H1 (cell line): Measurements from ENCODE around the gene TLCD3B. TPM values are rescaled to one million over a fixed set of nuclear protein-coding genes. Genes with fewer than 3 reads are reported as not detected.

ENCODE experiments used
- ASH2L ChIP-seq: fragments of 200-600, 300-600 bp; sonication (generic); IDR thresholded peaks from one replicate; pipeline ENCODE4 v1.7.1; 2017; ENCODE audit warnings: low read length
- BRCA1 ChIP-seq: IDR thresholded peaks from 2 replicates; pipeline ENCODE4 v1.6.1; 2012; ENCODE audit warnings: low read depth, low read length, improper control_type of control experiment
- GABPA ChIP-seq: IDR thresholded peaks from 2 replicates; pipeline ENCODE4 v1.6.1; 2011; ENCODE audit warnings: mild to moderate bottlenecking, low read length, moderate library complexity, borderline replicate concordance; ENCODE audit not compliant: insufficient read depth
- KDM5A ChIP-seq: fragments of 200-600 bp; IDR thresholded peaks from 2 replicates; pipeline ENCODE4 v1.7.1; 2012; ENCODE audit warnings: mild to moderate bottlenecking, low read length, inconsistent platforms, mixed read lengths
- NANOG ChIP-seq: IDR thresholded peaks from 2 replicates; pipeline ENCODE4 v1.6.1; 2011; ENCODE audit warnings: low read length, low read depth, mild to moderate bottlenecking, inconsistent platforms; ENCODE audit not compliant: insufficient read depth, poor library complexity, severe bottlenecking
- SIRT6 ChIP-seq: IDR thresholded peaks from one replicate; pipeline ENCODE4 v1.7.1; 2012; ENCODE audit warnings: low read length, inconsistent platforms
- SP4 ChIP-seq: IDR thresholded peaks from 2 replicates; pipeline ENCODE4 v1.6.1; 2012; ENCODE audit warnings: low read length, inconsistent platforms
- YY1 ChIP-seq: IDR thresholded peaks from 2 replicates; pipeline ENCODE4 v1.6.1; 2011; ENCODE audit warnings: low read depth, mild to moderate bottlenecking, low read length
- polyA plus RNA-seq, 7 experiments: library from polyadenylated mRNA; depleted of rRNA in 3 of 7; stranded (reverse) in 5 of 7; unstranded in 2 of 7; fragments of >200 nt in 5 of 7; fragments of 200-250 nt in 2 of 7; gene quantifications; 1 replicate in 5 of 7; 2 replicates in 1 of 7; 4 replicates in 1 of 7; pipeline versions ENCODE4 v1.2.1 to v1.2.3, GENCODE V29; 2011 to 2013; ENCODE audit warnings: missing spikeins in 2 of 7, mixed read lengths in 2 of 7
- total RNA-seq: library from RNA; stranded (reverse); fragmentation: NEBNext Ultra II Directional; extraction: Animal tissue kit (Norgen Biotek cat#: 25700); gene quantifications from 2 replicates; pipeline ENCODE4 v1.2.1, GENCODE V29; 2021
- TF ChIP-seq, protein P1 (sequence below): fragments of 300-600 bp; sonication (generic); IDR thresholded peaks from 2 replicates; pipeline ENCODE4 v1.7.1; 2012; ENCODE audit warnings: low read length, moderate library complexity, mild to moderate bottlenecking, inconsistent platforms; ENCODE audit not compliant: insufficient replicate concordance

The TLCD3B gene
- total and polyA plus RNA-seq, 2 of the 8 experiments (the other 6 are each of a cell fraction or from before 2014, with no cell fraction given): 15.2 to 26.9 TPM

DNA sequence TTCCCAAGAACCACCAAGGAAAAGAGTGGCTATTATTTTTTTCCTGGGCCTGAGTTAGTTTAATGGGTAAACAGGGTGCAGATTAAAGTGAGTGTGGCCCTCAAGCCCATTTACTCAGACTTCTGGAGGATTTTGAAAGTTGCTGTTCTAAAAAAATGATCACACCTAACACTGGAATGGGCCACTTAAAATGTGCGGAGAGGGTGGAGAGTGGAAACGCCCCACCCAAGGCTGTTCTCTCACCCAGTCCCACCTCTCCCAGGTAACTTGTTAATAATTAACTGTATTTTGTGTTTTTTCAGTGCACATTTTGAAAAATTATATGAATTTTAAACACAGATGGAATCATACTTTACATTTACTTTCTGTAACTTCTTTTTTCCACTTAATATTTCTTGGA, 41.0 kb downstream of the TLCD3B start (continued):
- TF ChIP-seq, protein P1, sequence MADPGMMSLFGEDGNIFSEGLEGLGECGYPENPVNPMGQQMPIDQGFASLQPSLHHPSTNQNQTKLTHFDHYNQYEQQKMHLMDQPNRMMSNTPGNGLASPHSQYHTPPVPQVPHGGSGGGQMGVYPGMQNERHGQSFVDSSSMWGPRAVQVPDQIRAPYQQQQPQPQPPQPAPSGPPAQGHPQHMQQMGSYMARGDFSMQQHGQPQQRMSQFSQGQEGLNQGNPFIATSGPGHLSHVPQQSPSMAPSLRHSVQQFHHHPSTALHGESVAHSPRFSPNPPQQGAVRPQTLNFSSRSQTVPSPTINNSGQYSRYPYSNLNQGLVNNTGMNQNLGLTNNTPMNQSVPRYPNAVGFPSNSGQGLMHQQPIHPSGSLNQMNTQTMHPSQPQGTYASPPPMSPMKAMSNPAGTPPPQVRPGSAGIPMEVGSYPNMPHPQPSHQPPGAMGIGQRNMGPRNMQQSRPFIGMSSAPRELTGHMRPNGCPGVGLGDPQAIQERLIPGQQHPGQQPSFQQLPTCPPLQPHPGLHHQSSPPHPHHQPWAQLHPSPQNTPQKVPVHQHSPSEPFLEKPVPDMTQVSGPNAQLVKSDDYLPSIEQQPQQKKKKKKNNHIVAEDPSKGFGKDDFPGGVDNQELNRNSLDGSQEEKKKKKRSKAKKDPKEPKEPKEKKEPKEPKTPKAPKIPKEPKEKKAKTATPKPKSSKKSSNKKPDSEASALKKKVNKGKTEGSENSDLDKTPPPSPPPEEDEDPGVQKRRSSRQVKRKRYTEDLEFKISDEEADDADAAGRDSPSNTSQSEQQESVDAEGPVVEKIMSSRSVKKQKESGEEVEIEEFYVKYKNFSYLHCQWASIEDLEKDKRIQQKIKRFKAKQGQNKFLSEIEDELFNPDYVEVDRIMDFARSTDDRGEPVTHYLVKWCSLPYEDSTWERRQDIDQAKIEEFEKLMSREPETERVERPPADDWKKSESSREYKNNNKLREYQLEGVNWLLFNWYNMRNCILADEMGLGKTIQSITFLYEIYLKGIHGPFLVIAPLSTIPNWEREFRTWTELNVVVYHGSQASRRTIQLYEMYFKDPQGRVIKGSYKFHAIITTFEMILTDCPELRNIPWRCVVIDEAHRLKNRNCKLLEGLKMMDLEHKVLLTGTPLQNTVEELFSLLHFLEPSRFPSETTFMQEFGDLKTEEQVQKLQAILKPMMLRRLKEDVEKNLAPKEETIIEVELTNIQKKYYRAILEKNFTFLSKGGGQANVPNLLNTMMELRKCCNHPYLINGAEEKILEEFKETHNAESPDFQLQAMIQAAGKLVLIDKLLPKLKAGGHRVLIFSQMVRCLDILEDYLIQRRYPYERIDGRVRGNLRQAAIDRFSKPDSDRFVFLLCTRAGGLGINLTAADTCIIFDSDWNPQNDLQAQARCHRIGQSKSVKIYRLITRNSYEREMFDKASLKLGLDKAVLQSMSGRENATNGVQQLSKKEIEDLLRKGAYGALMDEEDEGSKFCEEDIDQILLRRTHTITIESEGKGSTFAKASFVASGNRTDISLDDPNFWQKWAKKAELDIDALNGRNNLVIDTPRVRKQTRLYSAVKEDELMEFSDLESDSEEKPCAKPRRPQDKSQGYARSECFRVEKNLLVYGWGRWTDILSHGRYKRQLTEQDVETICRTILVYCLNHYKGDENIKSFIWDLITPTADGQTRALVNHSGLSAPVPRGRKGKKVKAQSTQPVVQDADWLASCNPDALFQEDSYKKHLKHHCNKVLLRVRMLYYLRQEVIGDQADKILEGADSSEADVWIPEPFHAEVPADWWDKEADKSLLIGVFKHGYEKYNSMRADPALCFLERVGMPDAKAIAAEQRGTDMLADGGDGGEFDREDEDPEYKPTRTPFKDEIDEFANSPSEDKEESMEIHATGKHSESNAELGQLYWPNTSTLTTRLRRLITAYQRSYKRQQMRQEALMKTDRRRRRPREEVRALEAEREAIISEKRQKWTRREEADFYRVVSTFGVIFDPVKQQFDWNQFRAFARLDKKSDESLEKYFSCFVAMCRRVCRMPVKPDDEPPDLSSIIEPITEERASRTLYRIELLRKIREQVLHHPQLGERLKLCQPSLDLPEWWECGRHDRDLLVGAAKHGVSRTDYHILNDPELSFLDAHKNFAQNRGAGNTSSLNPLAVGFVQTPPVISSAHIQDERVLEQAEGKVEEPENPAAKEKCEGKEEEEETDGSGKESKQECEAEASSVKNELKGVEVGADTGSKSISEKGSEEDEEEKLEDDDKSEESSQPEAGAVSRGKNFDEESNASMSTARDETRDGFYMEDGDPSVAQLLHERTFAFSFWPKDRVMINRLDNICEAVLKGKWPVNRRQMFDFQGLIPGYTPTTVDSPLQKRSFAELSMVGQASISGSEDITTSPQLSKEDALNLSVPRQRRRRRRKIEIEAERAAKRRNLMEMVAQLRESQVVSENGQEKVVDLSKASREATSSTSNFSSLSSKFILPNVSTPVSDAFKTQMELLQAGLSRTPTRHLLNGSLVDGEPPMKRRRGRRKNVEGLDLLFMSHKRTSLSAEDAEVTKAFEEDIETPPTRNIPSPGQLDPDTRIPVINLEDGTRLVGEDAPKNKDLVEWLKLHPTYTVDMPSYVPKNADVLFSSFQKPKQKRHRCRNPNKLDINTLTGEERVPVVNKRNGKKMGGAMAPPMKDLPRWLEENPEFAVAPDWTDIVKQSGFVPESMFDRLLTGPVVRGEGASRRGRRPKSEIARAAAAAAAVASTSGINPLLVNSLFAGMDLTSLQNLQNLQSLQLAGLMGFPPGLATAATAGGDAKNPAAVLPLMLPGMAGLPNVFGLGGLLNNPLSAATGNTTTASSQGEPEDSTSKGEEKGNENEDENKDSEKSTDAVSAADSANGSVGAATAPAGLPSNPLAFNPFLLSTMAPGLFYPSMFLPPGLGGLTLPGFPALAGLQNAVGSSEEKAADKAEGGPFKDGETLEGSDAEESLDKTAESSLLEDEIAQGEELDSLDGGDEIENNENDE: no peak
- TF ChIP-seq NANOG (no peak), YY1 (no peak), BRCA1 (no peak), KDM5A (no peak), ASH2L (no peak), SP4 (no peak), GABPA (no peak), SIRT6 (no peak)
